PC-9 (cell line): ENCODE results near the gene DOCK6. TPM values are rescaled to one million over a fixed set of nuclear protein-coding genes. Genes with fewer than 3 reads are reported as not detected.

Experiments used
- BruUV-seq: library from RNA; stranded (reverse); fragments of 400-500 nt; replicated peaks from 2 replicates; lab custom pipeline; 2021; lab: Mats Ljungman, UMichigan
- CTCF ChIA-PET: fragments of 300-600 bp; sonication (Branson Sonifier 250); formaldehyde crosslinking; loops from one replicate; lab custom pipeline; 2022; ENCODE audit warnings: antibody characterized with exemption; lab: Charles Lee
- POLR2A ChIA-PET: fragments of 300-600 bp; sonication (Branson Sonifier 250); formaldehyde crosslinking; loops from one replicate; lab custom pipeline; 2022; ENCODE audit warnings: antibody characterized with exemption; ENCODE audit not compliant: unreplicated experiment; lab: Charles Lee
- DNase-seq, 2 experiments: peaks; one replicate each; pipeline versions ENCODE4 v3.0.0 to v3.0.0-alpha.2; 2015 to 2022; ENCODE audit warnings: mixed read lengths in 1 of 2
- H2AFZ ChIP-seq: fragments of 200-600 bp; sonication (generic); 2 replicates; pipeline ENCODE4 v1.8.1; 2017; ENCODE audit warnings: antibody characterized with exemption
- H3F3A ChIP-seq: fragments of 200-600 bp; sonication (generic); 2 replicates; pipeline ENCODE4 v1.8.1; 2017; ENCODE audit warnings: antibody characterized with exemption, mild to moderate bottlenecking, low read depth; ENCODE audit not compliant: insufficient read depth
- H3K27ac ChIP-seq: fragments of 200-600 bp; sonication (generic); 2 replicates; pipeline ENCODE4 v1.6.1; 2016; ENCODE audit warnings: mixed run types
- H3K27me3 ChIP-seq: fragments of 200-600 bp; sonication (generic); 2 replicates; pipeline ENCODE4 v1.6.1; 2016; ENCODE audit warnings: low read depth, mixed run types; ENCODE audit not compliant: insufficient read depth
- H3K36me3 ChIP-seq: fragments of 200-600 bp; sonication (generic); 2 replicates; pipeline ENCODE4 v1.6.1; 2016; ENCODE audit warnings: low read depth, mixed run types
- H3K4me1 ChIP-seq: fragments of 200-600 bp; sonication (generic); replicated peaks from 2 replicates; pipeline ENCODE4 v1.6.1; 2016; ENCODE audit warnings: mixed run types; ENCODE audit not compliant: insufficient read depth
- H3K4me2 ChIP-seq: fragments of 200-600 bp; sonication (generic); 2 replicates; pipeline ENCODE4 v1.6.1; 2017; ENCODE audit warnings: mixed run types
- H3K4me3 ChIP-seq: fragments of 200-600 bp; sonication (generic); 2 replicates; pipeline ENCODE4 v1.6.1; 2016; ENCODE audit warnings: mixed run types
- H3K79me2 ChIP-seq: fragments of 200-600 bp; sonication (generic); 2 replicates; pipeline ENCODE4 v1.6.1; 2017; ENCODE audit warnings: low read depth, mixed run types
- H3K9me2 ChIP-seq: fragments of 200-600 bp; sonication (generic); 2 replicates; pipeline ENCODE4 v1.8.1; 2017; ENCODE audit warnings: mild to moderate bottlenecking; ENCODE audit not compliant: insufficient read depth
- H3K9me3 ChIP-seq: fragments of 200-600 bp; sonication (generic); 2 replicates; pipeline ENCODE4 v1.8.1; 2016; ENCODE audit warnings: low read depth; ENCODE audit not compliant: insufficient read depth
- H4K20me1 ChIP-seq: fragments of 200-600 bp; sonication (generic); 2 replicates; pipeline ENCODE4 v1.8.1; 2017; ENCODE audit not compliant: insufficient read depth
- CTCF ChIP-seq: fragments of 200-600 bp; sonication (generic); conservative IDR thresholded peaks from 2 replicates; pipeline ENCODE4 v1.6.1; 2017; ENCODE audit warnings: mixed run types, antibody characterized with exemption, mild to moderate bottlenecking, moderate library complexity
- EZH2 ChIP-seq: fragments of 200-600 bp; sonication (generic); IDR thresholded peaks from 2 replicates; pipeline ENCODE4 v1.8.0; 2017; ENCODE audit warnings: antibody characterized with exemption, low read depth
- intact Hi-C: fragments of 100-400 bp; cut with micrococcal nuclease; formaldehyde crosslinking; loops from one replicate; pipeline ENCODE4 v1.10.0; 2022; ENCODE audit not compliant: unreplicated experiment
- total RNA-seq: library from RNA; stranded (reverse); gene quantifications from 2 replicates; pipeline ENCODE4 v1.2.3, GENCODE V29; 2021

Gene DOCK6
- total RNA-seq, 1 experiment from 2014 or later, result 32.5 TPM

GRCh38 chr19:11225172-11225571 lies 37.2 kb downstream of the DOCK6 start:
- no peak for DNase-seq
- Histone ChIP-seq H3K9me2 (no peaks in the 10 kb centered on the region), H2AFZ (no peak overlapping the region), H3K9me3 (no peaks in the 10 kb centered on the region; the same call in 1 of the 2 replicates), H3K27me3 (no peaks in the 10 kb centered on the region), H3K4me1 (no peaks in the 10 kb centered on the region), H3K27ac (no peak overlapping the region), H4K20me1 (no peaks in the 10 kb centered on the region), H3K36me3 (peaks cover 12% of the 10 kb centered on the region; the same call in 1 of the 2 replicates), H3F3A (peaks cover 24% of the 10 kb centered on the region; the same call in 1 of the 2 replicates), H3K4me3 (no peak overlapping the region), H3K79me2 (no peaks in the 10 kb centered on the region), H3K4me2 (no peak overlapping the region)
- ChIA-PET CTCF (no interaction called here), POLR2A (no interaction called here)
- BruUV-seq, result no TSS peak
- intact Hi-C loops, result no loop called here
- TF ChIP-seq CTCF (no peak), EZH2 (no peak)

DNA sequence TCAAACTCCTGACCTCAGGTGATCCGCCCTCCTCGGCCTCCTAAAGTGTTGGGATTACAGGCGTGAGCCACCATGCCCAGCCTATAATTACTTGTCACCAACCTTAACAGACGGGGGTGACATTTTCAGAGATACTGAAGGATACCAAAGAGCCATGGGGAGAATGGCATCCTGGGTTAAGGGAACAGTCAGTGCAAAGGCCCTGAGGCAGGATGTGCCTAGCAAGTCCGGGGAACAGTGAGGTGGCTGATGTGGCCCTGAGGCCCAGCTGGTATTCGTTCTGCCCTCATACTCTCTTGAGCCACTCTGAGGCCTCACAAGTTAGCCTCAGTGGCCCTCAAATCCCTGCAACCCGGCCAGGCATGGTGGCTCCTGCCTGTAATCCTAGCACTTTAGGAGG lies 37.9 kb downstream of the DOCK6 start:
- H3K9me3 ChIP-seq, result no peaks in the 10 kb centered on the region; the same call in 1 of the 2 replicates
- no peak for DNase-seq
- H3K4me1 ChIP-seq, result no peaks in the 10 kb centered on the region
- intact Hi-C loops, result no loop called here
- H3K4me2 ChIP-seq, result no peak overlapping the region
- H3F3A ChIP-seq, result peaks cover 26% of the 10 kb centered on the region; the same call in 1 of the 2 replicates
- CTCF ChIA-PET, result no interaction called here
- H3K9me2 ChIP-seq, result no peaks in the 10 kb centered on the region
- H3K4me3 ChIP-seq, result no peak overlapping the region
- no peaks in the 10 kb centered on the region for H4K20me1 ChIP-seq
- H3K79me2 ChIP-seq, result no peaks in the 10 kb centered on the region
- H2AFZ ChIP-seq, result no peak overlapping the region
- no peaks in the 10 kb centered on the region for H3K27me3 ChIP-seq
- TF ChIP-seq CTCF (no peak), EZH2 (no peak)
- BruUV-seq, result no TSS peak
- peaks cover 12% of the 10 kb centered on the region; the same call in 1 of the 2 replicates for H3K36me3 ChIP-seq
- POLR2A ChIA-PET, result no interaction called here
- H3K27ac ChIP-seq, result no peak overlapping the region

- Histone ChIP-seq H2AFZ (no peak overlapping the region), H3K4me1 (no peaks in the 10 kb centered on the region), H4K20me1 (no peaks in the 10 kb centered on the region), H3K4me3 (no peak overlapping the region), H3K27me3 (no peaks in the 10 kb centered on the region), H3K4me2 (no peak overlapping the region), H3K9me2 (no peaks in the 10 kb centered on the region), H3K9me3 (no peaks in the 10 kb centered on the region; the same call in 1 of the 2 replicates), H3K36me3 (peaks cover 12% of the 10 kb centered on the region; the same call in 1 of the 2 replicates), H3K79me2 (no peaks in the 10 kb centered on the region), H3K27ac (no peak overlapping the region), H3F3A (peaks cover 25% of the 10 kb centered on the region; the same call in 1 of the 2 replicates)
- intact Hi-C loops, result no loop called here
- BruUV-seq, result no TSS peak
- ChIA-PET CTCF (interaction anchor here (0.5 kb wide), 1 partner anchor 60 kb away, joined by 3 read pairs; no protein-coding TSS in a partner anchor), POLR2A (no interaction called here)
- no peak for DNase-seq
- TF ChIP-seq EZH2, result no peak
- no peak for TF ChIP-seq CTCF
These were observed 39.1 kb downstream of the DOCK6 start for GRCh38 chr19:11223200-11223599.
